Measurements from ENCODE around the gene ACOX3. TPM values are rescaled to one million over a fixed set of nuclear protein-coding genes. Genes with fewer than 3 reads are reported as not detected.

Gene ACOX3
- total RNA-seq, 1 donor from 2014 or later, result 51.6 TPM

GRCh38 chr4:8478371-8478770, 37.8 kb upstream of the ACOX3 start:
- Mint-ChIP-seq H3K27me3 (ENCODE audit: low read depth) (no peaks in the 10 kb centered on the region), H3K9me3 (ENCODE audit: low read depth) (no peaks in the 10 kb centered on the region), H3K27ac (ENCODE audit: unreplicated experiment) (no peak overlapping the region), H3K4me3 (ENCODE audit: unreplicated experiment) (no peak overlapping the region), H3K4me1 (ENCODE audit: low read depth) (peaks cover 2% of the 10 kb centered on the region), H3K36me3 (ENCODE audit: low read depth) (peaks cover 11% of the 10 kb centered on the region)
- TF ChIP-seq CTCF (IDR thresholded peaks at IDR 0.05), result no peak
- no peak for DNase-seq (ENCODE audit: low spot score)

- DNase-seq (ENCODE audit: low spot score), result no peak
- peaks cover 9% of the 10 kb centered on the region for H3K4me1 Mint-ChIP-seq (ENCODE audit: low read depth)
- H3K27ac Mint-ChIP-seq (ENCODE audit: unreplicated experiment), result no peak overlapping the region
- no peak for TF ChIP-seq CTCF (IDR thresholded peaks at IDR 0.05)
- H3K36me3 Mint-ChIP-seq (ENCODE audit: low read depth), result peaks cover 11% of the 10 kb centered on the region
- H3K27me3 Mint-ChIP-seq (ENCODE audit: low read depth), result no peaks in the 10 kb centered on the region
- no peaks in the 10 kb centered on the region for H3K9me3 Mint-ChIP-seq (ENCODE audit: low read depth)
- H3K4me3 Mint-ChIP-seq (ENCODE audit: unreplicated experiment), result no peak overlapping the region
Observed at GRCh38 chr4:8477676-8478075, 37.2 kb upstream of the ACOX3 start.

- H3K36me3 Mint-ChIP-seq (ENCODE audit: low read depth), result peaks cover 11% of the 10 kb centered on the region
- H3K9me3 Mint-ChIP-seq (ENCODE audit: low read depth), result no peaks in the 10 kb centered on the region
- H3K27me3 Mint-ChIP-seq (ENCODE audit: low read depth), result no peaks in the 10 kb centered on the region
- no peak overlapping the region for H3K27ac Mint-ChIP-seq (ENCODE audit: unreplicated experiment)
- peaks cover 14% of the 10 kb centered on the region for H3K4me1 Mint-ChIP-seq (ENCODE audit: low read depth)
- DNase-seq (ENCODE audit: low spot score), result no peak
- no peak for TF ChIP-seq CTCF (IDR thresholded peaks at IDR 0.05)
- H3K4me3 Mint-ChIP-seq (ENCODE audit: unreplicated experiment), result no peak overlapping the region
Observed at GRCh38 chr4:8477095-8477635, 36.6 kb upstream of the ACOX3 start.

- H3K9me3 Mint-ChIP-seq (ENCODE audit: low read depth), result no peaks in the 10 kb centered on the region
- no peak for TF ChIP-seq CTCF (IDR thresholded peaks at IDR 0.05)
- H3K4me3 Mint-ChIP-seq (ENCODE audit: unreplicated experiment), result no peak overlapping the region
- H3K27me3 Mint-ChIP-seq (ENCODE audit: low read depth), result no peaks in the 10 kb centered on the region
- H3K27ac Mint-ChIP-seq (ENCODE audit: unreplicated experiment), result no peak overlapping the region
- DNase-seq (ENCODE audit: low spot score), result no peak
- peaks cover 17% of the 10 kb centered on the region for H3K4me1 Mint-ChIP-seq (ENCODE audit: low read depth)
- peaks cover 11% of the 10 kb centered on the region for H3K36me3 Mint-ChIP-seq (ENCODE audit: low read depth)
Observed at GRCh38 chr4:8475751-8476575, 35.4 kb upstream of the ACOX3 start.

DNA sequence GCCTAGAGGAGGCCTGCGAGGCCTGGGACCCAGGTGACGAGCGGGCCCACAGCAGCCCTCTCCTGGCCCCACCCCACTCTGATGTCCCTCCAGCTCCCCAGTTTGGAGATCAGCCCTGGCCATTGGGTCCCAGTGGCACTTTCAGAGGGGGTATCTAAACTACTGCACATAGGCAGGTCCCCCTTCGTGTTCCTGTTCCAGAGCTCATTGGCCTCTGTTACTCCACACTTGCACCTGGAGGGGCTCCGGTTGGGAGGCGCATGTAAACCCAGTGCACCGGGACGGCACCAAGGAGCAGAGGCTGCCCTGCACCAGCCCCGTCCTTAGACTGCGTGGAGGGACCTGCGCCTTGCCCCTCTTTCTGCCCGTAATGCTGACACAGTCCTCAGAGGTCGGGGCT, 34.3 kb upstream of the ACOX3 start:
- Mint-ChIP-seq H3K4me3 (ENCODE audit: unreplicated experiment) (no peak overlapping the region), H3K9me3 (ENCODE audit: low read depth) (no peaks in the 10 kb centered on the region), H3K27me3 (ENCODE audit: low read depth) (no peaks in the 10 kb centered on the region), H3K36me3 (ENCODE audit: low read depth) (peaks cover 14% of the 10 kb centered on the region), H3K27ac (ENCODE audit: unreplicated experiment) (no peak overlapping the region), H3K4me1 (ENCODE audit: low read depth) (peaks cover 17% of the 10 kb centered on the region)
- no peak for TF ChIP-seq CTCF (IDR thresholded peaks at IDR 0.05)
- DNase-seq (ENCODE audit: low spot score), result no peak

All from chondrocyte (in vitro differentiated cells).